WERI-Rb-1 (cell line): ENCODE results near the gene ART5.
A peak's percentile ranks its signal among the peaks of the same experiment; 100 is the strongest.

ENCODE experiments used
- DNase-seq: peaks from one replicate; pipeline ENCODE4 v3.0.0-alpha.2; 2020
- H3K27ac ChIP-seq: fragments of 250-450 bp; sonication (Bioruptor Pico); 2 replicates; pipeline ENCODE4 v1.5.1; 2020; ENCODE audit warnings: mild to moderate bottlenecking, moderate library complexity
- H3K27me3 ChIP-seq: fragments of 250-450 bp; sonication (Bioruptor Pico); 2 replicates; pipeline ENCODE4 v1.5.1; 2021; ENCODE audit warnings: mild to moderate bottlenecking, low read depth, moderate library complexity; ENCODE audit not compliant: insufficient read depth, severe bottlenecking
- H3K36me3 ChIP-seq: fragments of 250-450 bp; sonication (Bioruptor Pico); 2 replicates; pipeline ENCODE4 v1.5.1; 2020; ENCODE audit warnings: mild to moderate bottlenecking, moderate library complexity
- H3K4me3 ChIP-seq: 2 replicates; pipeline ENCODE4 v1.5.1; 2011; ENCODE audit warnings: low read depth, mild to moderate bottlenecking, control low read depth, low read length
- H3K9me3 ChIP-seq: fragments of 250-450 bp; sonication (Bioruptor Pico); 2 replicates; pipeline ENCODE4 v1.5.1; 2021; ENCODE audit warnings: mild to moderate bottlenecking, moderate library complexity; ENCODE audit not compliant: severe bottlenecking
- TF ChIP-seq, protein P1 (sequence below): IDR thresholded peaks from 2 replicates; pipeline ENCODE4 v1.5.1; 2011; ENCODE audit warnings: low read depth, mild to moderate bottlenecking, control low read depth, inconsistent platforms, low read length

Gene ART5

DNA sequence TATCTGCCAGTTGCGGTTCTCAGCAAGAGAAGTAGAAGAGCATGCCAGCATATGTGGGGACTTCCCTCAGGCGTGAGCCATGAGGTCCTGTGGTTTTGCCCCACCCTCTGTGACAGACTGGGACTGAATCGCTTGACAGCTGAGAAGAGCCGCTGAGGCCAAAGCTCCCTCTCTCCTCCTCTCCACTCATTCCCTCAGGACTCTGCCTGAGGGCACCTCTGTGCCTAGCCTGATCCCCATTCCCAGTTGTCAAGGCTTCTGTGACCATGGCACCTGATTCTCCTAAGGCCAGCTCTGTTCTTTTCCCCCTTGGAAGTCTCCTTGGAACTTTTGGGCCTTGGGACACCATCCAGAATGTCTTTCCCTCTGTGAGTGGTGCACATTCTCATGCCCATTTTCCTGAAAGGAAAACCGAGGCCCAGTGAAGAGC is 27.0 kb downstream of the ART5 start:
- no peaks in the 10 kb centered on the region for H3K36me3 ChIP-seq
- H3K27me3 ChIP-seq = no peaks in the 10 kb centered on the region
- H3K9me3 ChIP-seq = peaks cover 3% of the 10 kb centered on the region
- peak; percentile 42 for DNase-seq
- peak overlapping the region; percentile 47 for H3K27ac ChIP-seq
- TF ChIP-seq, protein P1, sequence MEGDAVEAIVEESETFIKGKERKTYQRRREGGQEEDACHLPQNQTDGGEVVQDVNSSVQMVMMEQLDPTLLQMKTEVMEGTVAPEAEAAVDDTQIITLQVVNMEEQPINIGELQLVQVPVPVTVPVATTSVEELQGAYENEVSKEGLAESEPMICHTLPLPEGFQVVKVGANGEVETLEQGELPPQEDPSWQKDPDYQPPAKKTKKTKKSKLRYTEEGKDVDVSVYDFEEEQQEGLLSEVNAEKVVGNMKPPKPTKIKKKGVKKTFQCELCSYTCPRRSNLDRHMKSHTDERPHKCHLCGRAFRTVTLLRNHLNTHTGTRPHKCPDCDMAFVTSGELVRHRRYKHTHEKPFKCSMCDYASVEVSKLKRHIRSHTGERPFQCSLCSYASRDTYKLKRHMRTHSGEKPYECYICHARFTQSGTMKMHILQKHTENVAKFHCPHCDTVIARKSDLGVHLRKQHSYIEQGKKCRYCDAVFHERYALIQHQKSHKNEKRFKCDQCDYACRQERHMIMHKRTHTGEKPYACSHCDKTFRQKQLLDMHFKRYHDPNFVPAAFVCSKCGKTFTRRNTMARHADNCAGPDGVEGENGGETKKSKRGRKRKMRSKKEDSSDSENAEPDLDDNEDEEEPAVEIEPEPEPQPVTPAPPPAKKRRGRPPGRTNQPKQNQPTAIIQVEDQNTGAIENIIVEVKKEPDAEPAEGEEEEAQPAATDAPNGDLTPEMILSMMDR = no peak
- no peak overlapping the region for H3K4me3 ChIP-seq

DNA sequence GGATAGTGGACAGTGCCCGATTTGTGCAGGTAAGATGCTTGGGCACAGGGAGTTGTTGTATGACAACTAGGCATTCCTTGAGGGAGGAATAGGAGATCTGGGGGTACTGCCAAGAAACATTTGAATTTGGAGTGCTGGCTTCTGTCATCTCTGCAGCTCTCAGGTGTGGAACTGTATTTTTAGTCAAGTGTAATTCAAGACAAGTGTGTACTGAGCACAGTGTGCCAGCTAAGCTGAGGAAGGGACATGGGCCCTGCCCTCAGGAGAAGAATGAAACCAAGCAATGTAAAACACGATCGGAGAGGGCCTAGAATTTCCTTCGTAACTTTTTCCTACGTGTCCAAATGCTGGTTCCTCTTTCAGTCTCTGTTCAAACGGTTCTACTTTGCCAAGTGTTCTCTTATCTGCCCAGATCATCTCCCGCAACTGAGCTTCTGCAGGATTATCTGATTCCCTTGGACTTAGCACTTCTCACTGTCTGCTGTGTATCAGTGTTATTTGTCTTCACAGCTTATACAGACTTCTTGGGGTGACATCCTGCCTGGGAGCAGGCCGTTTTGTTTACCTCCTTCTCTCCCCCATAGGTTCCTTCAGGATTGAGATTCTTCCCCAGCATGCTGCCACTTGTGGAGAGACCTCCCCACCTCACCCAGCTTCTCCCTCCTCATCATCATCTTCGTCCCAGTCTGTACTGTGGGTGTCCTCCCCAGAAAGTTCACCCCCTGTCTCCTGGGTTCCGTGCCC is 27.6 kb downstream of the ART5 start:
- TF ChIP-seq, protein P1 = no peak
- peak; percentile 47 for DNase-seq
- H3K9me3 ChIP-seq = peaks cover 3% of the 10 kb centered on the region
- no peaks in the 10 kb centered on the region for H3K27me3 ChIP-seq
- H3K4me3 ChIP-seq = no peak overlapping the region
- H3K36me3 ChIP-seq = no peaks in the 10 kb centered on the region
- H3K27ac ChIP-seq = peak overlapping the region; percentile 47

DNA sequence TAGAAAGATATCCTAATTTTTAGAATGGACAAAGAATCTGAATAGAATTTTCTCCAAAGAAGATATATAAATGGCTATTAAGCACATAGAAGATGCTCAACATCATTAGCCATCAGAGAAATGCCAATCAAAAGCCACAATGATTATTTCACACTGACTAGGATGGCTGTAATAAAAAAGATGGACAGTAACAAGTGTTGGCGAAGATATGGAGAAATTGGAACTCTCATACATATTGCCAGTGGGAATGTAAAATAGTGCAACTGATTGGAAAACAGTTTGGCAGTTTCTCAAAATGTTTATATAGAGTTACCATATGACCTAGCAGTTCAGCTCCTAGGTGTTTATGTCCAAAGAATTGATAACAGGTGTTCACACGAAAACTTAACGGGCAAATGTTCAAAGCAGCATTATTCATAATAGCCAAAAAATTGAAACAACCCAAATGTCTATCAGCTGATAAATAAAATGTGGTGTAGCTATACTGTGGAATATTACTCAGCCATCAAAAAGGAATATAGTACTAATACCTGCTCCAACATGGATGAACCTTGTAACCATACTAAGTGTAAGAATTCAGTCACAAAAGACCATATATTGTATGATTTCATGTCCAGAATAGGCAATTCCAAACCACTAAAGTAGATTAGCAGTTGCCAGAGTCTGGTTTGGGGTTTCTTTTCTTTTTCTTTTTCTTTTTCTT is 29.7 kb downstream of the ART5 start:
- H3K27ac ChIP-seq = no peak overlapping the region
- no peaks in the 10 kb centered on the region for H3K36me3 ChIP-seq
- H3K4me3 ChIP-seq = no peak overlapping the region
- DNase-seq = no peak
- no peaks in the 10 kb centered on the region for H3K27me3 ChIP-seq
- TF ChIP-seq, protein P1 = no peak
- H3K9me3 ChIP-seq = peaks cover 3% of the 10 kb centered on the region

DNA sequence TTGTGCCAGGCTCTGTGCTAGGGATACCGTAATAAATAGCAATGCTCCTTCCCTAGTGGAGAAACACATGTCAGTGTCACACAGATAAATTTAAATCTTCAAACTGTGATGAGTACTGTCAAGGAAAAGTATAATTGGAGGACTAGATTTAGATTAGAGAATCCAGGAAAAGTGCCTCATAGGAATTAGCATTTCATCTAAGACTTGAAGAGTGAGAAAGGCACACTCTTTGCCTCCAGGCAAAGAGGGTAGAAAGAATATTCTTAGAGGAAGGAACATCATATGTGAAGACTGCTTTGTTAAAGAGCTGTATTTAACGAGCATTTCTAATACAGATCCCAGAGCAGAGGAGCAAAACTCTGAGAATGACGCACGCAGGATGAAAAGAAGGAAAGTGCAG is 30.9 kb downstream of the ART5 start:
- TF ChIP-seq, protein P1 = no peak
- no peak overlapping the region for H3K4me3 ChIP-seq
- no peaks in the 10 kb centered on the region for H3K36me3 ChIP-seq
- H3K27ac ChIP-seq = no peak overlapping the region
- peaks cover 3% of the 10 kb centered on the region for H3K9me3 ChIP-seq
- no peaks in the 10 kb centered on the region for H3K27me3 ChIP-seq
- no peak for DNase-seq

DNA sequence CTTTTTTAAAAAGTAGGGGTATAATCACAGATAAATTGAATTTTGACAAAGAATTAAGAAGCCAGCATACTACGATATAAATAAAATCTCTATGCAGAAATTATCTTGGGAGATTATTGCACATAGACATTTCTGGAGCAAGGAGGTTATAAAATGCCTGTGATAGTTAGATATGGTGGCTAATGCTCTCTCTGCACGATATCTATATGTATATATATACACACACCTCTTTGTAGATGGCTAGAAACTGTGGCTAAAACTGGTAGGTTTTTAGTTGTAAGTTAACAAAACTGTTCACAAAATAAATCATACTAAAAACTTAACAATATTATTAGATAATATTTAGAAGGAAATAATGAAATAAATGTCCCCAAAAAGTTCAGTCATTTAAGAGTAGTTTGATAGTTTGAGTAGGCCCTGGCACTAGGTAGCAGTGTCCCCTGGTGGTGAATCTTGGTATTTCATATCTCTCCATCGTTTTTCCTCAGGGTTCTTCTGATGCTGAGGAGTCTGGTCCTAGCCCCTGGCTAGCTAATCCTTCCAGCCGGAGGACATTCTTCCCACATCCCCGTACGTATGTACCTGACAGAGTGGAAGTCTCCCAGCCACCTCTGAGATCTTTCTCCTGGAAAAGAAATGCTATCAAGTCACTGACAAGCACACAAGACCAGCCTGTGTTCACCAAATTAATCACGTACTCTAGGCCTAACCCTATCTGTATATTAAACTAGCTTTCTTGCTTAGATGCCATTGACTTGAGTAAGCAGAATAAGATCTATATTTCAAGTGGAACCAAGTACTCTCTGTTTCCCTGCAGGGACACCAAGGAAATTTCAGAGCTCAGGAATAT is 32.2 kb downstream of the ART5 start:
- Histone ChIP-seq H3K36me3 (no peaks in the 10 kb centered on the region), H3K27me3 (no peaks in the 10 kb centered on the region), H3K9me3 (peaks cover 3% of the 10 kb centered on the region), H3K4me3 (no peak overlapping the region), H3K27ac (no peak overlapping the region)
- DNase-seq = peak; percentile 34
- TF ChIP-seq, protein P1 = peak; percentile 77
